Neuronal stem cell (in vitro differentiated cells): ENCODE data around the gene ARF1.
A peak's percentile ranks its signal among the peaks of the same experiment; 100 is the strongest.

Experiments
- DNase-seq: peaks from one replicate; pipeline ENCODE4 v3.0.0-alpha.2; 2013; ENCODE audit warnings: low spot score
- H2AFZ ChIP-seq: one replicate; pipeline ENCODE4 v1.6.1; 2013; ENCODE audit warnings: mild to moderate bottlenecking, low read length, inconsistent platforms
- H2AK5ac ChIP-seq: 2 replicates; pipeline ENCODE4 v1.6.1; 2013; ENCODE audit warnings: low read depth, mild to moderate bottlenecking, inconsistent platforms, low read length, moderate library complexity, mixed read lengths
- H2BK120ac ChIP-seq: 2 replicates; pipeline ENCODE4 v1.6.1; 2013; ENCODE audit warnings: low read depth, mild to moderate bottlenecking, inconsistent platforms, low read length, moderate library complexity, mixed read lengths
- H2BK12ac ChIP-seq: one replicate; pipeline ENCODE4 v1.6.1; 2013; ENCODE audit warnings: low read length, inconsistent platforms
- H2BK15ac ChIP-seq: 2 replicates; pipeline ENCODE4 v1.6.1; 2013; ENCODE audit warnings: mild to moderate bottlenecking, low read length, inconsistent platforms, mixed read lengths
- H2BK5ac ChIP-seq: one replicate; pipeline ENCODE4 v1.6.1; 2013; ENCODE audit warnings: inconsistent platforms, mild to moderate bottlenecking, low read length, moderate library complexity
- H3K14ac ChIP-seq: one replicate; pipeline ENCODE4 v1.6.1; 2013; ENCODE audit warnings: low read length, inconsistent platforms
- H3K18ac ChIP-seq: 2 replicates; pipeline ENCODE4 v1.6.1; 2013; ENCODE audit warnings: low read length, inconsistent platforms
- H3K23ac ChIP-seq: 2 replicates; pipeline ENCODE4 v1.6.1; 2013; ENCODE audit warnings: low read depth, mild to moderate bottlenecking, mixed read lengths, low read length, inconsistent platforms; ENCODE audit not compliant: poor library complexity
- H3K27ac ChIP-seq: replicated peaks from 3 replicates; pipeline ENCODE4 v1.5.1; 2013; ENCODE audit warnings: low read length, inconsistent platforms
- H3K27me3 ChIP-seq, 3 experiments: 2 replicates each; pipeline ENCODE4 v1.6.1; 2013; ENCODE audit warnings: low read length in 3 of 3, mild to moderate bottlenecking in 2 of 3, inconsistent platforms in 1 of 3, low read depth in 1 of 3, mixed read lengths in 1 of 3, moderate library complexity in 1 of 3; ENCODE audit not compliant: control insufficient read depth in 3 of 3, insufficient read depth in 3 of 3
- H3K36me3 ChIP-seq, 2 donors: replicated peaks in 1 of 2; 2 replicates each; pipeline ENCODE4 v1.6.1; 2013; ENCODE audit warnings: low read length in 2 of 2; ENCODE audit not compliant: control insufficient read depth in 2 of 2, insufficient read depth in 2 of 2
- H3K4ac ChIP-seq: 2 replicates; pipeline ENCODE4 v1.6.1; 2013; ENCODE audit warnings: inconsistent platforms, mild to moderate bottlenecking, low read length, moderate library complexity
- H3K4me1 ChIP-seq, 2 donors: 1 replicate in 1 of 2; 2 replicates in 1 of 2; pipeline ENCODE4 v1.6.1; 2013; ENCODE audit warnings: low read length in 2 of 2, low read depth in 1 of 2; ENCODE audit not compliant: control insufficient read depth in 2 of 2, insufficient read depth in 1 of 2
- H3K4me2 ChIP-seq: one replicate; pipeline ENCODE4 v1.6.1; 2013; ENCODE audit warnings: mild to moderate bottlenecking, low read length, inconsistent platforms; ENCODE audit not compliant: insufficient read depth, poor library complexity, severe bottlenecking
- H3K4me3 ChIP-seq, 2 donors: 2 replicates each; pipeline ENCODE4 v1.5.1; 2013; ENCODE audit warnings: low read length in 2 of 2, mild to moderate bottlenecking in 2 of 2, inconsistent platforms in 1 of 2, moderate library complexity in 1 of 2
- H3K79me1 ChIP-seq: one replicate; pipeline ENCODE4 v1.6.1; 2013; ENCODE audit warnings: low read depth, mild to moderate bottlenecking, inconsistent platforms, low read length, moderate library complexity
- H3K9ac ChIP-seq: one replicate; pipeline ENCODE4 v1.6.1; 2013; ENCODE audit warnings: mild to moderate bottlenecking, low read depth, low read length, inconsistent platforms; ENCODE audit not compliant: poor library complexity
- H3K9me3 ChIP-seq, 2 donors: replicated peaks in 1 of 2; 2 replicates each; pipeline versions ENCODE3 to v1.6.1; 2013; ENCODE audit warnings: low read length in 2 of 2, mild to moderate bottlenecking in 2 of 2, inconsistent platforms in 1 of 2, low read depth in 1 of 2, mixed read lengths in 1 of 2, moderate library complexity in 1 of 2; ENCODE audit not compliant: control insufficient read depth in 2 of 2, insufficient read depth in 1 of 2
- H4K8ac ChIP-seq: one replicate; pipeline ENCODE4 v1.6.1; 2013; ENCODE audit warnings: low read depth, mild to moderate bottlenecking, inconsistent platforms, low read length, moderate library complexity
- H4K91ac ChIP-seq: one replicate; pipeline ENCODE4 v1.6.1; 2013; ENCODE audit warnings: low read length, low read depth, mild to moderate bottlenecking, inconsistent platforms; ENCODE audit not compliant: poor library complexity
- WGBS, 2 donors: extraction: QIAGEN DNeasy Blood & Tissue Kit; methylation state at CpG; one replicate each; pipeline ENCODE4 v1.1.7; 2013; ENCODE audit warnings: missing lambda C conversion rate in 2 of 2, mixed read lengths in 1 of 2; ENCODE audit not compliant: insufficient read length in 2 of 2, insufficient replicate concordance in 1 of 2; ENCODE audit errors: extremely low coverage in 2 of 2; 5-methylcytosine and 5-hydroxymethylcytosine counted together

The ARF1 gene

GRCh38 chr1:228043281-228043848 is 39.1 kb upstream of the ARF1 start:
- no CpG with 5 or more reads among the region's 7 CpGs for WGBS, 2 donors
- H3K27me3 ChIP-seq, result peaks cover 0 to 31% (median 27%) of the 10 kb centered on the region in 3 experiments
- H2BK120ac ChIP-seq, result no peak overlapping the region
- no peak overlapping the region for H3K4me3 ChIP-seq
- H3K18ac ChIP-seq, result no peak overlapping the region
- H2BK15ac ChIP-seq, result no peak overlapping the region
- no peak overlapping the region for H3K27ac ChIP-seq
- H4K91ac ChIP-seq, result no peak overlapping the region
- H3K4me2 ChIP-seq, result no peak overlapping the region
- no peak overlapping the region for H3K9ac ChIP-seq
- H3K23ac ChIP-seq, result no peak overlapping the region
- H3K36me3 ChIP-seq, result peaks cover 0 to 1% of the 10 kb centered on the region in 2 donors
- H2BK12ac ChIP-seq, result no peak overlapping the region
- no peak for DNase-seq
- H2BK5ac ChIP-seq, result no peak overlapping the region
- H2AFZ ChIP-seq, result no peak overlapping the region
- no peak overlapping the region for H3K4ac ChIP-seq
- peaks cover 2 to 4% of the 10 kb centered on the region in 2 donors for H3K4me1 ChIP-seq
- peaks cover 0 to 9% of the 10 kb centered on the region in 2 donors for H3K9me3 ChIP-seq
- H3K14ac ChIP-seq, result no peak overlapping the region
- H3K79me1 ChIP-seq, result no peaks in the 10 kb centered on the region
- no peak overlapping the region for H2AK5ac ChIP-seq
- no peak overlapping the region for H4K8ac ChIP-seq

DNA sequence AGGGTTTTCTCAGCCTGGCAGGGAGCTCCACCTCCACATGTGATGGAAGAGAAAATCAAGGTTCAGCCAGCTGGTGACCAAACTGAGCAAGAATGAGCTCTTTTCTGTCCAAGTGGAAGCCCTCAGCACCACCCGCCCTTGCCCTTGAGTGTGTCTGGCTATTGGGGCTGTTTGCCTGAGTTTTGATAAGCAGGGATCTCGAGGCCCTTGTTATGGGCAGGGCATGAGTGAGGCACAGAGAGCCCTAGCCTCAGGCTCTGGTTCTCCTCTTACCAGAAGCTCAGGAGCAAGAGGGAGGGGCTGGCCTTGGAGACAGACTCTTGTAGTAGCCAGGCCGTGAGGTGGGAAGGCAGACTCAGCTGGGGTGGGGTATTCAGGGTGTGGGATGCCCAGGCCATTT is 37.5 kb upstream of the ARF1 start:
- H3K27ac ChIP-seq, result no peak overlapping the region
- peak overlapping the region; percentile 52 for H3K18ac ChIP-seq
- no peak overlapping the region for H2BK12ac ChIP-seq
- DNase-seq, result no peak
- peaks cover 0 to 9% of the 10 kb centered on the region in 2 donors for H3K9me3 ChIP-seq
- no peak overlapping the region for H3K4me3 ChIP-seq
- no peak overlapping the region for H2BK5ac ChIP-seq
- no peak overlapping the region for H3K23ac ChIP-seq
- no peak overlapping the region for H2BK120ac ChIP-seq
- peak overlapping the region; percentile 9 for H3K14ac ChIP-seq
- H3K79me1 ChIP-seq, result no peaks in the 10 kb centered on the region
- H4K8ac ChIP-seq, result no peak overlapping the region
- H2AFZ ChIP-seq, result no peak overlapping the region
- no peaks in the 10 kb centered on the region for H3K4me1 ChIP-seq
- H3K4ac ChIP-seq, result no peak overlapping the region
- peak overlapping the region; percentile 44 for H2AK5ac ChIP-seq
- H3K36me3 ChIP-seq, result peaks cover 0 to 1% of the 10 kb centered on the region in 2 donors
- H3K9ac ChIP-seq, result no peak overlapping the region
- no CpG with 5 or more reads among the region's 3 CpGs for WGBS, 2 donors
- H3K27me3 ChIP-seq, result peaks cover 0 to 23% (median 17%) of the 10 kb centered on the region in 3 experiments
- no peak overlapping the region for H4K91ac ChIP-seq
- H2BK15ac ChIP-seq, result no peak overlapping the region
- no peak overlapping the region for H3K4me2 ChIP-seq

DNA sequence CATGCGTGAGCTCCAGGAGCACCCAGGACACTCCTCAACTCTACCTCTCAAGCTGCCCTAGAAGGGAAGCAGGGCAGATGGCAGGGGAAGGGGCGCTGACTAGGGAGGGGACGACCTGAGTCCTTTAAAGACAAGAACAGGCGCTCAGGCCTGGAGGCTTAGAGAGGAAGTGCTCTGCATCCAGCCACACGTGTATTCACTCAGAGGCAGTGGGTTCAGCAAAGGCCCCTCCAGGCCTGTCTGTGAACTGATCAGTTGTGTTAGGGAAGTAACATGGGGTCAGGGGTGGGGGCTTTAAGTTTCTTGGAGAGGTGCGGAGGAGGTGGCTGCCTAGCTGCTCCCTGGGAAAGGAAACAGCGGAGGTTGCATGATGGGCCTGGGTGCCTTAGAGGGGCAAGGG is 37.1 kb upstream of the ARF1 start:
- H3K4ac ChIP-seq, result no peak overlapping the region
- no peak overlapping the region for H3K23ac ChIP-seq
- no peak overlapping the region for H2BK120ac ChIP-seq
- no peak overlapping the region for H3K27ac ChIP-seq
- no peak overlapping the region for H3K4me3 ChIP-seq
- H3K18ac ChIP-seq, result peak overlapping the region; percentile 52
- DNase-seq, result no peak
- H3K9me3 ChIP-seq, result peaks cover 0 to 9% of the 10 kb centered on the region in 2 donors
- no peak overlapping the region for H2BK15ac ChIP-seq
- H3K4me2 ChIP-seq, result no peak overlapping the region
- H4K91ac ChIP-seq, result no peak overlapping the region
- H2AK5ac ChIP-seq, result peak overlapping the region; percentile 29
- peaks cover 0 to 1% of the 10 kb centered on the region in 2 donors for H3K36me3 ChIP-seq
- H2AFZ ChIP-seq, result no peak overlapping the region
- H3K9ac ChIP-seq, result no peak overlapping the region
- no peaks in the 10 kb centered on the region for H3K4me1 ChIP-seq
- peak overlapping the region; percentile 9 for H3K14ac ChIP-seq
- H3K79me1 ChIP-seq, result peaks cover 2% of the 10 kb centered on the region
- no peak overlapping the region for H2BK12ac ChIP-seq
- no peak overlapping the region for H2BK5ac ChIP-seq
- WGBS, 2 donors, result no CpG with 5 or more reads among the region's 7 CpGs
- peaks cover 0 to 18% (median 17%) of the 10 kb centered on the region in 3 experiments for H3K27me3 ChIP-seq
- no peak overlapping the region for H4K8ac ChIP-seq

DNA sequence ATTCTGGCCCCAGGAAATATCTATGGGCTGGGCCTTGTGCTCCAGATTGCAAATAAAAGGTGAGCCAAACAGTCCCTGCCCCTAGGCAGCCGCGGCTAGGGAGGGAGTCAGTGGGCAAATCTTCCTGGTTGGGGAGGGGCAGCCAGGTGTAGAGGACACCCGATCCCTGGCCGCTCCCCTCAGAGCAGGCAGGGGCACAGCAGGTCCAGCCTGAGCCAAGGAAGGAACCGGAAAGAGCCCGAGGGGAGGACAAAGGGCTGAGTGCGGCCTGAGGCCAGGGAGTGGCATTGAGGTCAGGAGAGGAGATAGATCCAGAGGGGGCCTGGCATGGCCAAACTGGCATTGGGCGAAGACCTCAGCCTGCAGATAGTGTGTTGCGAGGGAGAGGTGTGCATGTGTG is 36.6 kb upstream of the ARF1 start:
- no peak overlapping the region for H4K91ac ChIP-seq
- no peak for DNase-seq
- H3K4me1 ChIP-seq, result no peaks in the 10 kb centered on the region
- no peak overlapping the region for H4K8ac ChIP-seq
- peaks cover 0 to 18% (median 17%) of the 10 kb centered on the region in 3 experiments for H3K27me3 ChIP-seq
- H3K27ac ChIP-seq, result no peak overlapping the region
- H3K23ac ChIP-seq, result peak overlapping the region; percentile 47
- H3K14ac ChIP-seq, result peak overlapping the region; percentile 33
- no peak overlapping the region for H2BK120ac ChIP-seq
- H2BK12ac ChIP-seq, result no peak overlapping the region
- peaks cover 0 to 9% of the 10 kb centered on the region in 2 donors for H3K9me3 ChIP-seq
- no peak overlapping the region for H3K18ac ChIP-seq
- no peak overlapping the region for H2BK5ac ChIP-seq
- no peak overlapping the region for H3K4me2 ChIP-seq
- no peak overlapping the region for H3K9ac ChIP-seq
- peaks cover 7% of the 10 kb centered on the region for H3K79me1 ChIP-seq
- H3K4ac ChIP-seq, result no peak overlapping the region
- no peak overlapping the region for H2AFZ ChIP-seq
- no peak overlapping the region for H2BK15ac ChIP-seq
- peaks cover 0 to 1% of the 10 kb centered on the region in 2 donors for H3K36me3 ChIP-seq
- peak overlapping the region in 1 of 2 donors; percentile 31 for H3K4me3 ChIP-seq
- no CpG with 5 or more reads among the region's 9 CpGs for WGBS, 2 donors
- H2AK5ac ChIP-seq, result no peak overlapping the region
